WI38 (cell line): ENCODE measurements around the gene DAPK3.
"Not testable (repeated sequence)": the region's sequence is repeated elsewhere in the genome, so short reads cannot be mapped to it uniquely, and the experiment has no call there.

Experiments used
- H3K4me3 ChIP-seq: 2 replicates; pipeline ENCODE4 v1.5.1; 2011; ENCODE audit warnings: low read depth, mild to moderate bottlenecking, control low read depth, low read length
- TF ChIP-seq, protein P1 (sequence below): IDR thresholded peaks from 2 replicates; pipeline ENCODE4 v1.5.1; 2012; ENCODE audit warnings: low read depth, mild to moderate bottlenecking, control low read depth, low read length

Gene DAPK3

DNA sequence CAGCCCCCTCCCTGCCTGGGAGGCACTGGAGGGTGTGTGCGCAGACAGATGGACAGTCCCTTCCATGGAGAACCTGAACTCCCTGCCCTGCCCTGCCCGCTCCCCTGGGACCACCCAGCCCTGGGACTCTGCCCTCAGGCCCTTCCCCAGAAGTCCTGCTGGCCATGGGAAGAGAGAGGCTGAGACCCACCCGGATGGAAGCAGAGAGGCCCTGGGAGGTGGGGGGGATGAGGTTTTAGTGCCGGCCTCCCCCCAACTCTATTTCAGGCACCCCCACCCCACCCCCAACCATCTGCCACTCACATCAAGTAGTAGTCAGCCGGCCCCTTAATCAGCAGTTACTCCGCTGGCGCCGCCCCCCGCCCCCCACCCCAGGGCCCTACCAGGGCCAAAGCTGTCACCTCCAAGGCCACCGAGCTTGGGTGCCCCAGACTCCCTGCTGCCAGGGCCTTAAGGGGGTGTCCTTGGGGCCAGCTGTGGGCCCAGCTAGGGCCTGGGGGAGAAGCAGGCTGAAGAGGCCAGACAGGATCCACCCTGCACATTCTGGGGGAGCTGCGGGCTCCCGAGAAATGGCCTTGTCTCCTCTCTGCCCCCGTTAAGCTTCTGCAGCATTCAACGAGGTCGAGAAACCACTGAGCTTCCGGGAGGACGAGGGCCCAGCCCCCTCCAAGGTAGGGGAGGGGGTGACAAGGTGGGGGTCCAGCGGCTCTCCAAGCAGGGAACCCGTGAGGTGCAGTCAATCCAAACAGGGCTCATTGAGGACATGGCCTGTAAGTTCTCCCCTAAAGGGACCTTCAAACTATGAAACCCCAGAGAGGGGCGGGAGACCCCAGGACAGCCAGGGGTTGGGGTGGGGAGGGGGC lies 20.7 kb downstream of the DAPK3 start:
- TF ChIP-seq, protein P1, sequence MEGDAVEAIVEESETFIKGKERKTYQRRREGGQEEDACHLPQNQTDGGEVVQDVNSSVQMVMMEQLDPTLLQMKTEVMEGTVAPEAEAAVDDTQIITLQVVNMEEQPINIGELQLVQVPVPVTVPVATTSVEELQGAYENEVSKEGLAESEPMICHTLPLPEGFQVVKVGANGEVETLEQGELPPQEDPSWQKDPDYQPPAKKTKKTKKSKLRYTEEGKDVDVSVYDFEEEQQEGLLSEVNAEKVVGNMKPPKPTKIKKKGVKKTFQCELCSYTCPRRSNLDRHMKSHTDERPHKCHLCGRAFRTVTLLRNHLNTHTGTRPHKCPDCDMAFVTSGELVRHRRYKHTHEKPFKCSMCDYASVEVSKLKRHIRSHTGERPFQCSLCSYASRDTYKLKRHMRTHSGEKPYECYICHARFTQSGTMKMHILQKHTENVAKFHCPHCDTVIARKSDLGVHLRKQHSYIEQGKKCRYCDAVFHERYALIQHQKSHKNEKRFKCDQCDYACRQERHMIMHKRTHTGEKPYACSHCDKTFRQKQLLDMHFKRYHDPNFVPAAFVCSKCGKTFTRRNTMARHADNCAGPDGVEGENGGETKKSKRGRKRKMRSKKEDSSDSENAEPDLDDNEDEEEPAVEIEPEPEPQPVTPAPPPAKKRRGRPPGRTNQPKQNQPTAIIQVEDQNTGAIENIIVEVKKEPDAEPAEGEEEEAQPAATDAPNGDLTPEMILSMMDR = no peak
- H3K4me3 ChIP-seq = no peak overlapping the region

DNA sequence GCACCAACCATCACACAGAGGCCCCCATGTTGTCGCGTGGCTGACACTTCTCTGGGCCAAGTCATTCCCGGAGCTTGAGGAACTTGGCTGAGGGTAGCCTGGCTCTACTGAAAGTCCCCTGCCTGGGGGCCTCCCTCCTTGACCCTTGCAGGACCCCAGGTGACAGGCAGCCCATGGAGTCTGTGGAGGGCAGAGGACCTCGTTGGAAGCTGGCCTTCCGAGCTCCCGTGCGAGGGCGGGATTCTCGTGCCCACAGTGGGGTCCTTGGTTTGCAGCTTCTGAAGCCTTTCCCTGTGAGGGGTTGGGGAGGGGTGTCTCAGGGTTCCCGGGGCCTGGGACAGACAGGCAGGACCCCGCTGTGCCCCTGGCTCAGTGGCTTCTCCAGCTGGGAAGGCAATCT lies 21.6 kb downstream of the DAPK3 start:
- TF ChIP-seq, protein P1 = no peak
- H3K4me3 ChIP-seq = no peak overlapping the region

DNA sequence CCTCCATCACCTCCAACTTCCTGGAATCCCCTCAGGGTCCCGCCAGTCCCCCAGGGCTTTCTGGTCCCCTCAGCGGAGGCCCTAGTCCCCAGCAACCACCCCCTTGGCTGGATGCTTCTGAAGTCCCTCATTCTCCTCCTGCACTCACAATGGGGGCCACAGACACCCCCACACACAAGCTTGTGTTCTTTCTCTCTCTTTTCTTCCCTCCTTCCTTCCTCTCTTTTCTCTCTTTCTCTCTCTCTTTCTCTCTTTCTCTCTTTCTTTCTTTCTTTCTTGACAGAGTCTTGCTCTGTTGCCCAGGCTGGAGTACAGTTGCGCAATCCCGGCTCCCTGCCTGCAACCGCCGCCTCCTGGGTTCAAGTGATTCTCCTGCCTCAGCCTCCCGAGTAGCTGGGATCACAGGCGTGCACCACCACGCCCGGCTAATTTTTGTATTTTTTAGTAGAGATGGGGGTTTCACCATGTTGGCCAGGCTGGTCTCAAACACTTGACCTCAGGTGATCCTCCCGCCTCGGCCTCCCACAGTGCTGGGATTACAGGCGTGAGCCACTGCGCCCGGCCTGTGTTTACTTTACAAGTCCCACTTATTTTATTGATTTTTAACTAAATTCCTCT lies 23.5 kb downstream of the DAPK3 start:
- H3K4me3 ChIP-seq = not testable (repeated sequence)

DNA sequence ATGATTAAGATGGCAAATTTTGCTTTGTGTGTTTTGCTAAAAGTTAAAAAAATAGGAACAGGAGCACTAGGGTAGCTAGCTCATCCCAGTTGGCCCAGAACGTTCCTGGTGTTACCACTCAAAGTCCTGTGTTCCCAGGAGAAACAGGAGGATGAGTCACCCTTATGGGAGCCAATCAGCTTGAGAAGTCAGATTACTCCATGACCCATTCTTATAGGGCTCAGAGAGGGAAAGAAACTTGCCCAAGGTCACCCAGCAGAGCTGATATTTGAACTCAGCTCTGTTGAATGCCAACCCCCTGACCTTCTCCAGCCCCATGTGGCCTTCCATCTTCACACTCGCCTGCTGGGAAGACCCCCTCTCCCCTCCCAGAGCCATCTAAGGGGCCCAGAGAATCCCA lies 25.1 kb downstream of the DAPK3 start:
- TF ChIP-seq, protein P1 = no peak
- no peak overlapping the region for H3K4me3 ChIP-seq

DNA sequence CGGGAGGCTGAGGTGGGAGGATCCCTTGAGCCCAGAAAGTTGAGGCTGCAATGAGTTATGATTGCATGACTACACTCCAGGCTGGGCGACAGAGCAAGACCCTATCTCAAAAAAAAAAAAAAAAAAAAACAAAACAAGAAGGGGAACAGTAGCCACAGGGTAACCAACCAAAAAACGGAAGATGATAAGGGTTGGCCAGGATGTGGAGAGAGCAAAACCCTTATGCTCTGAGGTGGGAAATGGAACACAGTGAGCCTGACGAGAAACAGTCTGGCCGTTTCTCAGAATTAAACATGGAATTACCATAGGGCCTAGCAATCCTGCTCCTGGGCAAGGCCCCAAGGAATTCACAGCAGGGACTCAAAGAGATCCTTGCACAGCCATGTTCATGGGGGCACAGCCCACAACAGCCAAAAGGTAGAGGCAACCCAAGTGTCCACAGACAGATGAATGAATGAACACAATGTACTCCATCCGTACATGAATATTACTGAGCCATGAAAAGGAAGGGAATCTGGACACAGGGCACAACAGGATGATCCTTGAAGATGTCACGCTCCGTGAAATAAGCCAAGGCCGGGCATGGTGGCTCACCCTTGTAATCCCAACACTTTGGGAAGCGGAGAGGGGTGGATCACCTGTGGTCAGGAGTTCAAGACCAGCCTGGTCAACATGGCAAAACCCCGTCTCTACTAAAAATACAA lies 26.7 kb downstream of the DAPK3 start:
- TF ChIP-seq, protein P1 = no peak
- H3K4me3 ChIP-seq = no peak overlapping the region

DNA sequence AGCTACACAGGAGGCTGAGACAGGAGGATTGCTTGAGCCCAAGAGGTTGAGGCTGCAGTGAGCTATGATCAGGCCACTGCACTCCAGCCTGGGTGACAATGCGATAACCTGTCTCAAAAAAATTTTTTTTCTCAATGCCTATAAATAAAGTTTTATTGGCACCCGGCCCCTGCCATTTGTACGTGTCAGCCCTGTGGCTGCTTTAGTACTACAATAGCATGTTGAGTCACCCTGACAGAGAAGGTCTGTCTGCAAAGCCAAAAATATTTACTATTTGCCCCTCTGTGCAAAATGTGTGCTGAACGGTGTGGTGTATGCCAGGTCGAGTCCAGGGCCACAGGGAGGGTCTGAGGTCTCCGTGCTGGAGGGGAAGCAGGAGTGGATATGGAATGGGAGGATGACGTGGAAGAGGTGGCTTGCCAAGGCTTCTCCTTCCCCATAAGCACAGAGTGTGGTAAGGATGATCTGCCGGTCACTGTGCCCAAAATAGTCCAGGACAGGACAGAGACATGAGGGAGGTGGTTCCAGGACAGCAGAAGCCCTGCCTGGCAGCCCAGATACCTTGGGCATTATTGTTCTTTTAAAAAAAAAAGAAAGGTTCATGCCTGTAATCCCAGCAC lies 28.0 kb downstream of the DAPK3 start:
- TF ChIP-seq, protein P1 = no peak
- H3K4me3 ChIP-seq = no peak overlapping the region

DNA sequence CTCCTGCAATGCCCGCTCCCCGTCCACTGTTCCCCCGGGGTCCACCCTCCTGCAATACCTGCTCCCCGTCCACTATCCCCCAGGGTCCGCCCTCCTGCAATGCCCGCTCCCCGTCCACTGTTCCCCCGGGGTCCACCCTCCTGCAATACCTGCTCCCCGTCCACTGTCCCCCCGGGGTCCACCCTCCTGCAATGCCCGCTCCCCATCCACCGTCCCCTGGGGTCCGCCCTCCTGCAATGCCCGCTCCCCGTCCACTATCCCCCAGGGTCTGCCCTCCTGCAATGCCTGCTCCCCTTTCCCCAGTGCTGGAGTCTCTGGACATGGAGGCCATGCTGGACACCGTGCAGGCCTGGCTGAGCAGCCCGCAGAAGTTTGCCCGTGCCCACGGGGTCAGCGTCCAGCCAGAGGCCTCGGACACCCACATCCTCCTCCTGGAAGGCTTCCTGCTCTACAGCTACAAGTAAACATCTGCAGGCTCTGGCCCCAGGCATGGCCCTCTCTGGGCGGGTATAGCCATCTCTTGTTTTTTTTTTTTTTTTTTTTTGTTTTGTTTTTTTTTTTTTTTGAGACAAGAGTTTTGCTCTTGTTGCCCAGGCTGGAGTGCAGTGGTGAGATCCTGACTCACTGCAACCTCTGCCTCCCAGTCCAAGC lies 32.5 kb downstream of the DAPK3 start:
- not testable (repeated sequence) for H3K4me3 ChIP-seq
